Mucosa of rectum (tissue), 2 donors: Measurements from ENCODE around the gene AP1S3.

ENCODE experiments used
- H3K27ac ChIP-seq, 2 donors: one replicate each; pipeline ENCODE4 v1.7.0; 2013; ENCODE audit warnings: inconsistent platforms in 2 of 2, low read depth in 2 of 2, low read length in 2 of 2
- H3K27me3 ChIP-seq, 2 donors: one replicate each; pipeline ENCODE4 v1.7.0; 2013; ENCODE audit warnings: low read length in 2 of 2; ENCODE audit not compliant: control insufficient read depth in 2 of 2, insufficient read depth in 2 of 2
- H3K36me3 ChIP-seq, 2 donors: one replicate each; pipeline ENCODE4 v1.7.0; 2013; ENCODE audit warnings: low read length in 2 of 2; ENCODE audit not compliant: control insufficient read depth in 2 of 2, insufficient read depth in 2 of 2
- H3K4me1 ChIP-seq, 2 donors: one replicate each; pipeline ENCODE4 v1.7.0; 2013; ENCODE audit warnings: low read length in 2 of 2, mild to moderate bottlenecking in 1 of 2; ENCODE audit not compliant: control insufficient read depth in 2 of 2, insufficient read depth in 2 of 2
- H3K4me3 ChIP-seq, 2 donors: one replicate each; pipeline ENCODE4 v1.7.0; 2013; ENCODE audit warnings: low read length in 2 of 2
- H3K9ac ChIP-seq, 2 donors: one replicate each; pipeline ENCODE4 v1.7.0; 2013; ENCODE audit warnings: low read length in 2 of 2, low read depth in 1 of 2, mild to moderate bottlenecking in 1 of 2
- H3K9me3 ChIP-seq, 2 donors: one replicate each; pipeline ENCODE4 v1.7.0; 2013; ENCODE audit warnings: low read length in 2 of 2; ENCODE audit not compliant: control insufficient read depth in 2 of 2
- donor health status: healthy.
- donor health status: Normal muscosa, but diverticular disease.

The AP1S3 gene

GRCh38 chr2:223732346-223732745, 105.0 kb downstream of the AP1S3 start:
- no peaks in the 10 kb centered on the region for H3K9me3 ChIP-seq
- no peaks in the 10 kb centered on the region for H3K4me1 ChIP-seq
- no peaks in the 10 kb centered on the region for H3K36me3 ChIP-seq
- H3K27me3 ChIP-seq: no peaks in the 10 kb centered on the region
- H3K27ac ChIP-seq: no peak overlapping the region
- no peak overlapping the region for H3K4me3 ChIP-seq
- H3K9ac ChIP-seq: no peak overlapping the region

DNA sequence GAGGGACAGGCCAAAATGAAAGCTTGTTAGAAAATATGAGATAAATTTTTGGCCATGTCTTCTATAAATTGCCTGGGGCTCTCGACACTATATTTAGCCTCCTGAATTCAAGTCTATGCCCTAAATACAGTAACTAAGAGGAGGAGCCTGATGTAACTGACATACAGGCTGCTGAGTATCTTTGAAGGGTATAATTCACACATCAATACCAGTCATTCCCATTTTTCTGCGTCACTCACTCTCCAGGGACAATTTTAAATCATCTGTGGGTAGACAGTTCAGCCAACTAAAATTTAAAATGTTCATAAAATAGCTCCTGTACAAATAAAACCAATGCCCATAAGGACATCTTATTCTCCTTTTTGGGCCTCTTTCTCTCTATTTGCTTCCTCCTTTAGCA, 105.9 kb downstream of the AP1S3 start:
- H3K4me1 ChIP-seq: no peaks in the 10 kb centered on the region
- H3K9me3 ChIP-seq: no peaks in the 10 kb centered on the region
- no peak overlapping the region for H3K4me3 ChIP-seq
- no peaks in the 10 kb centered on the region for H3K36me3 ChIP-seq
- no peaks in the 10 kb centered on the region for H3K27me3 ChIP-seq
- no peak overlapping the region for H3K9ac ChIP-seq
- no peak overlapping the region for H3K27ac ChIP-seq

- H3K4me3 ChIP-seq: no peak overlapping the region
- no peaks in the 10 kb centered on the region for H3K9me3 ChIP-seq
- H3K9ac ChIP-seq: no peak overlapping the region
Measured at GRCh38 chr2:223729781-223730180, 107.6 kb downstream of the AP1S3 start.

DNA sequence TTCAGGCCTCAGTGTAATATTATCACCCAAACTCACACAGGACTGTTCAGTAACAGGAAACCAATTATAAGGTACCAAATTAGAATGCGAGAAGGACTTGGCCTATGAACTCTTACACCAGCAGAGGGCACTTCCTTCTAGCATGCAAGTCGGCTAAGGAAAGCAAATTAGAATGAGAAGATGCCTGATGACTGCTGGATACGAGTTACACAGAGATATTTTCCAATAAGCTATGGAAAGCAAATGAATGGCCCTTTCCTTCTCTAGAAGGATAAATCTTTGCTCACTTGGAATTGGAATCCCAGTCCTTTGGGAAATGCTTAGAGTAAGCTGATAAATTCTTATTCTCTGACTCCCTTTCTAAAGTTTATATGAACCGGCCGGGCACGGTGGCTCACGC, 109.8 kb downstream of the AP1S3 start:
- Histone ChIP-seq H3K9me3 (no peaks in the 10 kb centered on the region), H3K9ac (no peak overlapping the region), H3K36me3 (no peaks in the 10 kb centered on the region), H3K4me3 (no peak overlapping the region), H3K4me1 (peaks cover 0 to 2% of the 10 kb centered on the region in 2 donors), H3K27ac (no peak overlapping the region), H3K27me3 (no peaks in the 10 kb centered on the region)

More at GRCh38 chr2:223729781-223730180, 107.6 kb downstream of the AP1S3 start:
- Histone ChIP-seq H3K27ac (no peak overlapping the region), H3K4me1 (peaks cover 0 to 2% of the 10 kb centered on the region in 2 donors), H3K36me3 (no peaks in the 10 kb centered on the region), H3K27me3 (no peaks in the 10 kb centered on the region)

- Histone ChIP-seq H3K36me3 (no peaks in the 10 kb centered on the region), H3K9ac (no peak overlapping the region), H3K9me3 (no peaks in the 10 kb centered on the region), H3K27me3 (no peaks in the 10 kb centered on the region), H3K4me1 (peaks cover 0 to 2% of the 10 kb centered on the region in 2 donors), H3K27ac (no peak overlapping the region), H3K4me3 (no peak overlapping the region)
Measured at GRCh38 chr2:223725986-223726970, 111.1 kb downstream of the AP1S3 start.

- H3K27ac ChIP-seq: no peak overlapping the region
- H3K9ac ChIP-seq: no peak overlapping the region
- no peaks in the 10 kb centered on the region for H3K36me3 ChIP-seq
- no peaks in the 10 kb centered on the region for H3K27me3 ChIP-seq
- H3K4me1 ChIP-seq: peaks cover 0 to 2% of the 10 kb centered on the region in 2 donors
- no peaks in the 10 kb centered on the region for H3K9me3 ChIP-seq
- no peak overlapping the region for H3K4me3 ChIP-seq
Measured at GRCh38 chr2:223725494-223725893, 111.9 kb downstream of the AP1S3 start.

- H3K4me1 ChIP-seq: peaks cover 0 to 2% of the 10 kb centered on the region in 2 donors
- no peak overlapping the region for H3K27ac ChIP-seq
- H3K27me3 ChIP-seq: no peaks in the 10 kb centered on the region
- no peak overlapping the region for H3K9ac ChIP-seq
- no peaks in the 10 kb centered on the region for H3K9me3 ChIP-seq
- no peak overlapping the region for H3K4me3 ChIP-seq
- H3K36me3 ChIP-seq: no peaks in the 10 kb centered on the region
Measured at GRCh38 chr2:223724861-223725260, 112.5 kb downstream of the AP1S3 start.

DNA sequence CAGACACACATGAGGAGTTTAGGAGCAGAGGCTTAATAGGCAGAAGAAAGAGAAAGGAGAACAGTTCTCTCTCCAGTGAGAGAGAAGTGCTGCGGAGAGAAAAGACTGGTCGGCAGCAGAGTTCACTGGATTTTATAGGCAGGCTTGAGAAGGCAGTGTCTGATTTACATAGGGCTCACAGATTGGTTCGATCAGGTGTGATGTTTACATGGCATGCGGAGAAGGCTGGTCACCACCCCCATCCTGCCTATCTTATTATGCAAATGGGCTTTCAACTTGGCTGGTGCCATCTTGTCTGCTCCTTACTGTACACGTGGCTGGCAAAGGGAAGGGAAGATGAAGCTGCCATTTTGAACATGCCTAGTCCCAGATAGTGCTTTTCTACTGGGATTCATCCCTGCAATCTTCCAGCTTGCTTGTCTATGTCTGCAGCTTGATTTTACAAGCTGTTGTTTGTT, 113.4 kb downstream of the AP1S3 start:
- Histone ChIP-seq H3K36me3 (no peaks in the 10 kb centered on the region), H3K9ac (no peak overlapping the region), H3K27ac (no peak overlapping the region), H3K4me1 (peaks cover 0 to 2% of the 10 kb centered on the region in 2 donors), H3K4me3 (no peak overlapping the region), H3K9me3 (no peaks in the 10 kb centered on the region), H3K27me3 (no peaks in the 10 kb centered on the region)

DNA sequence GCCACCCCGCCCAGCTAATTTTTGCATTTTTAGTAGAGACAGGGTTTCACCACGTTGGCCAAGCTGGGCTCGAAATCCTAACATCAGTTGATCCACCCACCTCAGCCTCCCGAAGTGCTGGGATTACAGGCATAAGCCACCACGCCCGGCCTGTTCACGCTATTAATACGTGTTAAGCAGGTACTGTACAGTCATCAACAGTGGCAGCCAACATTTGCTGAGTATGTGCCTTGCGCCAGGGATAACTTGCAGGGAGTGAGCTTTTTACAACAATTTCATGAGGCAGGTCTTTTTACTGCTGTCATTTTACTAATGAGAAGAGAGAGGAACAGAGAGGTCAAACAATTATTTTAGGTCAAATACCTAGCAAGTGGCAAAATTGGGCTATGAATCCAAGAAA, 115.2 kb downstream of the AP1S3 start:
- no peaks in the 10 kb centered on the region for H3K27me3 ChIP-seq
- no peaks in the 10 kb centered on the region for H3K9me3 ChIP-seq
- peaks cover 0 to 2% of the 10 kb centered on the region in 2 donors for H3K4me1 ChIP-seq

DNA sequence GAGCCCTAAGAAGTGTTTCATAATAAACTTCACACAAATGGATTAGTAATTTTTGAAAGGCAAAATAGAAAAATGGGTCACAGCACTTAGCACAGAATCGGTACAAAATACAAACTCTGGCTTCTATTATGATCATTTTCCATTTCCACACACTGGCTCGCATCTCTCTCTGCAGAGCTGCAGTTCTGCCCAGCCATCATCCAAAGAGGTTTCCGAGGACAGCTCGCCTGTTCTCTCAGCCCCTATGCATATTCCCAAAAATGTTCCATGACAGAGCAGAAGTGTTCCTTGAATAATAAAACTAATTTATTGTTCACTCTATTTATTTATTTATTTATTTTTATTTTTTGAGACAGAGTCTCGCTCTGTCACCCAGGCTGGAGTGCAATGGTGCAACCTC, 115.6 kb downstream of the AP1S3 start:
- peaks cover 0 to 2% of the 10 kb centered on the region in 2 donors for H3K4me1 ChIP-seq
- no peak overlapping the region for H3K9ac ChIP-seq
- no peak overlapping the region for H3K4me3 ChIP-seq
- no peaks in the 10 kb centered on the region for H3K36me3 ChIP-seq
- H3K9me3 ChIP-seq: no peaks in the 10 kb centered on the region
- H3K27me3 ChIP-seq: no peaks in the 10 kb centered on the region
- no peak overlapping the region for H3K27ac ChIP-seq

More for the DNA sequence above, 115.2 kb downstream of the AP1S3 start:
- Histone ChIP-seq H3K36me3 (no peaks in the 10 kb centered on the region), H3K4me3 (no peak overlapping the region), H3K9ac (no peak overlapping the region), H3K27ac (no peak overlapping the region)
